NCI-H526 (cell line): ENCODE data around the gene COTL1.

Experiments
- DNase-seq, 2 experiments: peaks; one replicate each; lab custom pipeline; 2025; lab: John Stamatoyannopoulos, UW

COTL1 gene

DNA sequence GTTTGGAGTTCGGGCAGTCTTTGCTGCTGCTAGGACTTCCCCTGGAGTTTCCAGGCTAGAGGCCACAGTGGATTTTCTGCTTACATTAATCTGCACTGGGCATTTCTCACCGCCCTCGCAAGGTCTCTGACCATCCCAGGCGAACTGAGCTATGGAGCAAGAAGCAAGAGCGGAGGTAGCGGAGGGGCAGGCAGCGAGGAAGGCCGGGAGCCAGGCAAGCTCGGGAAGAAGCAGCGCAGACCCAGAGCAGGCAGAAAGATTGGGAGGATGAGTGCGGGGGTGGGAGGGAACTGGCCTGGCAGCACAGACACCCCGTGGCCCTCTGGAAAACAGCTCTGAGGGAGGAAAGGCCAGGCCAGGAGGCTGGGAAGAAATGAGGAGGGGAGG, 3.8 kb downstream of the COTL1 start:
- DNase-seq: no peak

DNA sequence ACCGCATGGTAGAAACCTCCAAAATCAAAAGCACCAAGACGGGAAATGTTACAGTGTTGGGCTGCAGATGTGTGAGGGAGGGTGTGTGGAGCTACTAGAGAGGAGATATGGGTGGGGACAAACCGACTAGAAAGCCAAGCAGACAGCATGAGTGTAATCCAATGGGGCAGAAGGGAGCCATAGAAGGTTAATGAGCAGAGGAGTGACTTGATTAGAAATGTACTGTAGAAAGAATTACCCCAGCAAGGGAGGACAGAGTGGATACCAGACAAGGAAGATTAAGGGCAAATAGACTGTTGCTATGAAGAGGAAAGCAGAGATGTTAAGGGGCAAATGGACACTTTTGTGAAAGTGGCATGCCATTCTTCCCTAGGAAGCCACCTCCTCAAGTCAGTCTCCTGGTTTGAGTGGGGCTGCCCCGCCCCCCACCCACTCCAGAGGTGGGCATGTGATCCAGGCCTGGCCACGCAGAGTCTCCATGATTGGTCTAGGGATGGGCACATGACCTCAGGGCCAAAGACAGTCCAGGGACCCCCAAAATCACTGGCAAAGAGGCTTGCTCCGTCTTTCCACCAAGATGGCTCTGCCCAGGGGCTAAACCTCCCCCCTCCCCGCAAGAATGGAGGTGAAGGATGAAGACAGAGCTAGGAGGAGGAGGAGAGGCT, 4.3 kb downstream of the COTL1 start:
- DNase-seq: no peak

DNA sequence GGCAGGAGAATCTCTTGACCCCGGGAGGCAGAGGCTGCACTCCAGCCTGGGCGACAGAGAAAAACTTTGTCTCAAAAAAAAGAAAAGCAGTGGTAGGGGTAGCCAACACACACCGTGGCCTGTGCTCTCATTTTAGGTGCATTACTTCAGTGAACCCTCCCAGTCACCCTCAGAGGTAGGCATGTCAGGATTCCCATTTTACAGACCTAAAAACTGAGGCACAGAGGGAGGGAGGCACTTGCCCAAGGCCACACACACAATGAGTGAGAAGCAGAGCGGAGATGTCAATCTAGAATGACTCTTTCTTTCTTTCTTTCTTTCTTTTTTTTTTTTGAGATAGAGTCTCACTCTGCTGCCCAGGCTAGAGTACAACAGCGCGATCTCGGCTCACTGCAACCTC, 5.2 kb downstream of the COTL1 start:
- no peak for DNase-seq

DNA sequence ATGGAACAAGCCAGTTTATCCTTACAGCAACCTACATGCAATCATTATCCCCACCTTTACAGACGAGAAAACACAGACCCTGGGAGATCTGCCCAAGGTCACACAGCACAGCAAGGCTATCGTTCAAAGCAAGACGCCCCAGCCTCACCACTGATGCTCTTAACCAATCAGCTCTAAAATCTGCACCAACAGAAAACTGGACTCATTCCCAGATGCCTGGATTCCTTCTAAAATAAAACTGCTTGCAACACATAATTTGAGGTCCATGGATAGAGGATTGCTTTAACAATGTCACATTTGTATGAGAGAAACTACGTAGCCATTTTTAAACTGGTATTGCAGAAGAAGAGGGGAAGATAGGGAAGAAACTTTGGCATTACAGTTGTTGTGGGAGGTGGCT, 6.8 kb downstream of the COTL1 start:
- no peak for DNase-seq

DNA sequence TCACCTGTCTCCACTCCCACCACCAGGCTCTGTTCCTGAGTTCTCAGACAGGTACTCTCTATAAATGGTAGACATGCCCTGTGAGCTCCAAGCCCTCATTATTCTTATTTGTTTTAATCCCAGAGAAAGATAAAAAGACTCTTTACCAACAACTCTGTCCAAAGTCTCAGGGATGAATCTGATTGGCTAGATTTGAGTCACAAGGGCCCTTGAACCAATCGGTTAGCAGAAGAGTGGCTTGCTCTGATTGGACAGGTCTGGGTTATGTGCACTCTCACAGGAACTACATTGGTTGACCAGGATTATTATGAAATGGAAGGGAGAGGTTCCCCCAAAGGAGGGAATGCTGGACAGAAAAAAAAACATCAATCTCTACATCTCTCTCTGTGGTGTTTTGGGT, 7.5 kb downstream of the COTL1 start:
- DNase-seq: no peak

DNA sequence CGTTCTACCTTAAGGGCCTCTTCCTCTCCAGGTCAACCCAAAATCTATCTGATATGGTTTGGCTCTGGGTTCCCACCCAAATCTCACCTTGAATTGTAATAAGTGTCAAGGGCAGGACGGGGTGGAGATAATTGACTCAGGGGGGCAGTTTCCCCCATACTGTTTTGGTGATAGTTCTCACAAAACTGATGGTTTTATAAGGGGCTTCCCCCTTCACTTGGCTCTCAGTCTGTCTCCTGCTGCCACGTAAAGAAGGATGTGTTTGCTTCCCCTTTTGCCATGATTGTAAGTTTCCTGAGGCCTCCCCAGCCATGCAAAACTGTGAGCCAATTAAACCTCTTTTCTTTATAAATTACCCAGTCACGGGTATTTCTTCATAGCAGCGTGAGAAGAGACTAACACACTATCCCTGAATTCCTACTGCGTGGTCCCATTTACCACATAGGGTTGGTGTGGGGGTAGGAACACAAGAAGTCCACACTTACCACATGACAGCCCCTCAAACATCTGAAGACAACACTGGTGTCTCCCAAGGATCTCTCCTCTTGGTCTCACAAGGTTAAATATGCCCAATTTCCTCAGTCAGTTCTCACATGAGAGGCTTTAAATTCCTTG, 8.2 kb downstream of the COTL1 start:
- DNase-seq: no peak

DNA sequence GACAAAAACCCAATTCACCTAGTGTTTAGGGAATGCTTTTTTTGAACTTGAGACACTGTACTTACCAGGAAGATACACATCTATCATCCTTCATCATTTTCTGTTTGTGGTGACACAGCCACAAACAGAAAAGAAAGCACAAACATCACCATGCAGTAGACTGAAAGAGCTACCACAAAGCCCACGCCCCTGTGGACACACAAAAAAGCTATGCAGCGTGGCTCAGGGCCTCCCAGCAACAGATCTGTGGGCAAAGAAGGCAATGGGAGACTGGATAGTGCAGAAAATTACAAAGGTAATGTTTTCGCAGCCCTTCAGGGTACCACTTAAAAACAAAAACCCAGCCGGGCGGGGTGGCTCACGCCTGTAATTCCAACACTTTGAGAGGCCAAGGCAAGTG, 9.6 kb downstream of the COTL1 start:
- no peak for DNase-seq

DNA sequence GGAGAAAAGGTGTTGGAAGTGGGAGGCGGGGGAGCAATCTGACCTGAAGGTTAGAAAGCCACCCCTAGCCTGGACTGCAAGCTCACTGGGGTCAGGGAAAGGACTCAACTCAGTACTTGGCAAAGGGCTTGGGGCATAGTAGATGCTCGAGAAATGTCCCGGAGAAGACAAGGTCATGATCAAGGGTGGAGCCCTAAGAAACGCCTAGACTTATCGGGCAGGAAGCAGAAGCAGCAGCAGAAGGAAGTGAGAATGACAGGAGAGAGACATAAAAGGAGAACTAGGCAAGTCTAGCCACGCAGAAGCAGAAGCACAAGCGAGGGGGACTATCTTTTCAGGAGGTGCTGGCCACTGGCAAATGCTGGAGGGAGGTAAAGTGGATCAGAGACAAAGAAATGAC, 10.2 kb downstream of the COTL1 start:
- DNase-seq: no peak

DNA sequence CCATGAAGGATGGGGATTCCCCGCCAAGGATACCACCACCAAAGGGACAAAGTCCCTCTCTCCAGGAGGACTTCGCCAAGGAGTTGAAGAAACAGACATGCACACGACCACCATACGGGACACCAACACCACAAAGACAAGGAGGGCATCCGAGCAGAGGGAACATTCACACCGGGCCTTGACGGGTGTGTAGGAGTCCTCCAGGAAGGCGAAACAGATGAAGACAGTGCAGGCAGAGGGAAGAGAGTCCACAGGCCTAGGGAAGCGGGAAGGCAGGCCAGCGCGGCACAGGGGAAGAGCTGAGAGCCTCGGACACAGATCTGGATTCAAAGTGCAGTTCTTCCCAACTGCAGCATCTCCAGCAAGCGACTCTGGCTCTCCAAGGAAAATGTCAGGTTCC, 10.8 kb downstream of the COTL1 start:
- no peak for DNase-seq

DNA sequence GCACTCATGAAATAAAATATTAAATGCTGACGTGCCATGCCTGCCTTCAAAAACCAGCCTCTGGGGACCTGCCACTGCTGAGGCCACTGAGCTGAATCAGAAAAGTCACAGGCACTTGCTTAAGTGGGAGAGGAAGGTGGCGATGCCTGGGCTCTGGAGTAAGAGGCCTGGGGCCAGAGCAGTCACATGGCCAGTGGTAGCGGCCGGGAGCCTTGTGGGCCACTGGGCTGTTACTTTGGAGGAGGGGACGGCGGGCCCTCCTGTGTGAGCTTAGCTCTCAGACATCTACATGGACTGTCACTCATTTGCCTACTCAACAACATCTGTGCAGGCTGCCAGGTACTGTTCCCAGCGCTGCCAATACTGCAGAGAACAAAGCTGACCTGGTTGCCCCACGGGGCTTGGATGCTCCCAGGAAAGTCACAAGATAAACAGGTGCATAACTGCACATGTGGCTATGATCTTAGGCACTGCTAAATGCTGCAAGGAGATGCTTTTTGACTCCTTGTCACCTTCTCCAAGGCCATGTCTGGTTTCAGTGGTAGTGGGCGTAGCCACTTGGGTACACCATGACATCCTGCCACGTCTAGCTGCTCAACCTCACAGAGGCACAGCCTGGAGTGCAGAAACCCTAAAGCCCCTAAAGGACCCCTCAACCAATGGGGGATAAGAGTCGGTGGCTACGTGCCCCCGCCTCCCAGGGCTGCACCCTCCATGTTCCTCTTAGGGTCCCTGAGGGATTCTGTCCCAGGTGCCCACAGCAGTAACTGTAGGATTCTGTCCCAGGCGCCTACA, 11.6 kb downstream of the COTL1 start:
- DNase-seq: no peak

DNA sequence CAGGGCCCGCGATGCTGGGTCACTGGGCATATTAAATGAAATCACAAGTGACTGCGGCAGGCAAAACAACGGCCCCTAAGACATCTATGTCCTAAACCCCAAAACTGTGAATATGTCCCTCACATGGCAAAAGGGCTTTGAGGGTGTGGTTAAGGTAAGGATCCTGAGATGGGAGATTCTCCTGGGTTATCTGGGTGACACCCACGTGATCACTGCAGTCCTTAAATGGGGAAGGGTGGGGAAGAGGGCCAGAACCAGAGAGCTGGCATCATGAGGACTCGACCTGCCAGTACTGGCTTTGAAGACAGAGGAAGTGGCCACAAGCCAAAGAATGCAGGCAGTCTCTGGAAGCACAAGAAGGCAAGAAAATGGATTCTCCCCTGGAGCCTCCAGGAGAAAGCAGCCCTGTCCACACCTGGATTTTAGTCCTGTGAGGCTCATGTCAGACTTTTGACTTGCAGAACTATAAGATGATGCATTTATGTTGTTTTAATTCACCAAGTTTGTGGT, 12.5 kb downstream of the COTL1 start:
- no peak for DNase-seq

DNA sequence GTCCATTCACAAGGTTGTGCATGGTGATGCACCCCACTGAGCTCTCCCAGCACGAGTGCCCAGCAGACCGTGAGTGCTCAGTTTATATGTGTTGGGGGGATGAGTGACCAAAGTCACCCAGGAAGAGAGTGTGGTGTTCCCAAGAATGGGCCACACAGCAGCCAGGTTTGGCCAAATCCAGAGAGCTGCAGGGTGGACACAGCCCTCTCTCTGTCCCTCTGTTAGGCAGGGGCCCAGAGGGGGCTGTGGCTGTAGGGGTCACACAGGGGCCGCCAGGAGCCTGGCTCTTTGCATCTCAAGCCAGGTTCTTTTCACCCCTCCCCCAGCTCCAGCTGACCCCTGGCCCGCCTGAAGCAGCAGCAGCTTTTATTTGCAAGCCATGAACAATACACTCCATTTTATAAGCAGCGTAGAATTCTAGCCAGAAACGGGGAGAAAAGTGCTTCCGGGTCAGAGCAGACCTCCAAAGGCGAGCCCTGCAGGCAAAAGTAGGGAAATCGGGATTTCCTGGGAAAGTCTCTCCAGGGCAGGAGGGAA, 13.3 kb downstream of the COTL1 start:
- no peak for DNase-seq

DNA sequence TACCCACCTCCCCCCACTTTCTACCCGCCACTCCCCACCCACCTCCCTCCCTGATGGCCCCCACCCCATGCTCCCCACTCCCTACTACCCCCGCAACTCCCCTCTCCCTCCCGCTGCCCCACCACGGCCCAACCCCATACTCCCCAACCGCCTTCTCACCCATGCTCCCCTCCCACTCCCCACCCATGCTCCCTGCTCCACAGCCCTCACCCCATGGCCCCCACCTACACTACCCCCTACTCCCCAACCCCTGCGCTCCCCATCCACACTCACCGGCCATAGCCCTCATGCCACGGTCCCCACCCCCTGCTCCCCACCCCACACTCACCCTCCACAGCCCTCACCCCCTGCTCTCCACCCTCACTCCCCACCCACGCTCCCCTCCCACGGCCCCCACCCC, 13.9 kb downstream of the COTL1 start:
- DNase-seq: no peak

DNA sequence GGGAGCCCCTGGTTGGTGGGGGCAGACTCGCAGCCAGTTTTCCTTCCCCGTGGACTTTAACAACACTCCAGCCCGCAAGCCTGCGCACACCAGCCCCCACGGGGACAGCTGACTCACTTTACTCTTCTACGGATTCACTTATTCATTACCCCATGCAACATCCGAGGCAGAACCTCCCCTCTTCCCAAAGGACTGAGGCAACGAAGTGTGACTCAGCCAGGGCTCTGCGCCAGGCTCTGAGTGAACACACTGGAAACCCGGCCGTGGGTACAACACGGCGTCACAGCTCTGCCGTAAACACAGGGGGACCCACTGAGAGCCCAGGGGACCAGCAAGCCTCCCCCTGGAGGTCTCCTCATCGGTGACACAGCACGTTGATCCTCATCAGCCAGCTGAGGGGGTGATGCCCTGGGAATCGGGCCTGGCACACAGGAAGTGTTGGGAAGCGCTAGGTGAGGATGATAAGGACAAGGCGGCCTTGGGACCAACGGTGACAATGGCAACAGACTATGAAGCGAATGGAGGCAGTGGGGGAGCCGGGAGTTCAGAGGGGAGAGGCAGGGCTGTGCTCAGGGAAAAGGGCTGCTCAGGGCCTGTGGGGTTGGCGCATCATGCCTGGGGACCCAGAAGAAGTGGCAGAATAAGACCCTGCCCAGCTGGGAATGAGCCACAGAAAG, 14.6 kb downstream of the COTL1 start:
- DNase-seq: no peak

DNA sequence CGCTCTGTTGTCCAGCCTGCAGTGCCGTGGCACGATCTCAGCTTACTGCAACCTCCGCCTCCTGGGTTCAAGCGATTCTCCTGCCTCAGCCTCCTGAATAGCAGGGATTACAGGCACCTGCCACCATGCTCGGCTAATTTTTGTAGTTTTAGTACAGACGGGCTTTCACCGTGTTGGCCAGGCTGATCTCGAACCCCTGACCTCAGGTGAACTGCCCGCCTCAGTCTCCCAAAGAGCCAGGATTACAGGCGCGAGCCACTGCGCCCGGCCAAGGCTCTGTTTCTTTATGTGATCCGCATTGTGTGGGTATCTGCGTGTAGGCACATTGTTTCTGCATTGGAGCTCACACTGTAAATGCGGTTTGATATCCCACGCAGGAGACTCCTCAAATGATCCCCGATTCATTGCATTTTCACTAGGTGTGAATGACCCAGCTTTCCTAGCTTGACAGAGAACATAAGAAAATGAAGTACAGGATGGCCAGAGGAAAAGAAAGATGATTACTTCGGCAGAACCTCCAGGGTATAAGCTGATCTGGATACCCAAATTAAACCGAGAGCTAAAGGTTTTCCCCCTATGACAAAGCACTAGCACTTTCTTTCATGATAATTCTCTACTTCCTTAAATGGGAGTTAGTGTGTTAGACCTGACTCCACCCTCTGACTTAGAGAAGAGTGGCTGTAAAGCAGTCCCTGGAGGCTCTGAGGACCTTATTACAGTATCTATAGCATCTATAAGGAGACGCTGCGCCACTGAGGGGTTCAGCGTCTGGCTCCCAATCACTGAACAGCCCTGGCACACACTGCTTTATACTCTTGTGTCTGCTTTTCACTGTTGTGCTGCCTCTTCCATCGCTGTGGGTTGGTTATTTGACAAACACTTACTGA, 17.3 kb downstream of the COTL1 start:
- DNase-seq: no peak

DNA sequence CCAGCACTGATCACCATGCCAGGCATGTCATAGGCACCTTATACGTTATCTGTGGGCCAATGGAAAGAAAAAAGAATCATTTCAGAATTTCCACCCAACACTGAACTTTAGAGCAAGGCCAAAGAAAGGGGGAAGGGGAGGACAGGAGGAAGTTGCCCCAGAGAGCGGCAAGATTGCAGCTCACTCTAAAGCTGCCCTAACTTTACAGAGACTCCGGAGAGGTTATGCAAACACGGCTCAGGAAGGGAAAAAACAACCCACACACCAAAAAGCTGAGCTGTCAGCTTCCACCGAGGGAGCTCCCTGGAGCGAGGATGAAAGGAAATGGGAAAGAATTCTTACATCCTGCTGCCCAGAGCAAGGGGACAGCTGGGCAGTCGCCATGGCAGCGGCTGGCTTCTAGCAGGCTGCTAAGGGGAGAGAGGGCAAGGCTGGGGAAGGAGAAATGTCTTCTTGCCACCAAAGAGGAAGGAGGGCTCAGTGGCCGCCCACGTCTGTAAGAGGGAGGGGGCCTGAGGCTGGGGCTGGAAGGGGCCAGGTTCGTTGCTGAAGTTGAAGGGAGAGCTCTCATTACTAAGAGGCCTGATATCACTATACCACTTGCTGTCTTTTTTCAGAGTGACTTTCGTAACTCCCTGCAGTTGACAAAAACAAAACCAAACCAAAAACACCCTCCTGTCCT, 18.2 kb downstream of the COTL1 start:
- DNase-seq: no peak

DNA sequence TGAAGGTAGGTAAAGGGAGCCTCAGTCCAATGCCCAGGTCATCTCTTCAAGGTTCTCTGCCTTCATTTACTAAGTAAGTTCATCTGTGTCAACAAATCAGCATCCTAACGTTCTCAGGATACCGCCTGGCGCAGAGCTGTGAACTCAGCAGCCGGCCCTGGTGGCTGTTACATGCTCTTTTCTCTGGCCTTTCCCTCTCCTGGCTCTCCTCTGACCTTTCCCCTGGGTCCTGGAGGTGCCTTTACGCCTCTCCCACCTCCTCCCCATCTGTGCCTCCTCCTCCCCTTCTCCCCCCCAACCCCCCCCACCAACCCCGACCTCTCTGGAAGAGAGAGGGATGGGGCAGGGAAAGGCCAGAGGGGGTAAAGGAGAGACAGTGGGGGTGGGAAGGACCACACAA, 19.5 kb downstream of the COTL1 start:
- DNase-seq: no peak

DNA sequence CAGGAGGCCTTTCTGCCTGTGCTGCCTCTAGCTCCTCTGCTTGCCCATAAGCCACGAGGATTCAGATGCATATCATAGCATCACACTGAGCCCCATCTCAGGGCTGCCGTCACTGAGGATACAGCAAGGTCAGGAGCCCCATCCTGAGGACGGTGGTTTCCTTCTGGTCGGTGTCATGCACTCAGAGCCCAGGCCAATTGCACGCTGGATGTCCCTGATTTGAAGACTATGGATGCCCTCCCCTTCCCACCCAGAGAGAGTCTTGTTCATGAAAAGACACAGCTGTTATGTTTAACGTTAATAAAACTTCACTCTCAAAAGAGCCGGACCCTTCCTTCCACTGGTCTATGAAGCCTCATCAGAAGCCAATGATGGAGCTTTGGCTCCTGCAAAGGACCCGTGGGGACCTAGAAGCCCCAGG, 19.9 kb downstream of the COTL1 start:
- DNase-seq: no peak

DNA sequence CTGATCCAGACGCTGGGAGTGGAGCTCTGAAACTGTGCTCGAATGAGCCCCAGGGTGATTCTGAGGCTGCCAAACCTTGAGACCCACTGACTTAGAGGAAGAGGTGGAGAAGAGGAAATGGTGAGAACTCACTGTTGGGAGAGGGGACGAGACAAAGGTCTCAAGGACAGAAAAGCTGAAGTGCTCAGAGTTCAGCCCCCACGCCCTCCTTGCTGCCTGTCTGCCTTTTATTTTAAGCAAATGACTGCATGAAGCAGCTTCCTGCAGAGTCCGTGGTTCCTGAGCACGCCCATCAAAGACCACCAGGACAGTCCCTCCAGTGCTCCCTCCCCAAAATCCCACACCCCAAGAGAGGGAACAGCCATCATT, 20.4 kb downstream of the COTL1 start:
- DNase-seq: no peak

DNA sequence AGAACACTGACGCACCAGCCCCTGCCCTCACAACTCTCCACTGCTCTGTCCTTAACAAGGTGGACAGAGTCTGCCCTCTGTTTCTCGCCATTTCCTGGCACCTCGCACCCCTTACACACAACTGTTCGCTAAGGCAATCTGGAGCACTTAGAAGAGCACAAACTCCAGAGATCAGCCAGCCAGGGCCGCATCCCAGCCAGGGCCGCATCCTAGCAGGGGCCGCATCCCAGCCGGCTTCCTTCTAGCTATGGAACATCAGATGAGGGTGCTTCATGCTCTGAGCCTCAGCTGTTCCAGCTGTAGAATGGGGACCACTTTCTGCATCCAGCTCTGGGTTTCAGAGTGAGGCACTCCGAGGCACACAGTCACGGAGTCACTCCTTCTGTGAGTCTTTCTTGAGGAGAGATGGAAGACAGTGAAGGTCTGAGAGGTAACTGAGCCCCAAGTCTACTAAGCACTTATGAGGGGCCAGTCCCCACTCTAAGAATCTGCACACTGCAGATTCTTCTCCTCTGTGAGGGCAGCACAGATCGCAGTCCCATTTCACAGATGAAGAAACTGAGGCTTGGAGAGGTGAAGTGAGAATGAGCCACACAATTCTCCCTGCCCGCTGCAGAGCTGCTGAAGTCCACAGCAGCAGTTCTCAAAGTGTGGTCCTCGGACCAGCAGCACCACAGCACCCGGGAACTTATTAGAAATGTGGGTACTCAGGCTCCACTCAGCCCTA, 20.9 kb downstream of the COTL1 start:
- no peak for DNase-seq
